ENCODE data around the gene GLG1. TPM values are rescaled to one million over a fixed set of nuclear protein-coding genes. Genes with fewer than 3 reads are reported as not detected.

Gene GLG1
- total and polyA plus RNA-seq, 4 donors, result 22.2 to 71.5 (median 47.9) TPM

DNA sequence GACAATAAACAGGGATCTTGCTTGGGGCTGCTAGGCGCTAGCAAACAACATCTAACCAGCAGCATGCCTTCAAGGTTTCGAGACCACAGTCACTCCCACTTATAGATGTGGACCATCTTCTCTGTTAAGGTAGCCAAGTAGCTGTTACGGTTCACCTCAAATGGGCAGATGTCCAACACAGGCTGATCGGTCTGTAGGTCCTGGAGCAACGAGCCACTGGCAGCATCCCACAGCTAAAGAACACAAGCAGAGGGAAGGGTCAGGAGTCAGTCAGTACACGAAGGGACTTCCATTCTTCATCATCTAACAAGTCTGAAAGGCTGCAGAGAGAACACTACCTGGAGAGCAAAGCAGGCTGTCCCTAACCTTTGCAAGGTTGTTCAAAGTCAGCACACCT is 16.9 kb upstream of the GLG1 start:
- WGBS, result 54% methylated on average over 6 of the region's 6 CpGs
- H3K27me3 ChIP-seq (ENCODE audit: control insufficient read depth in 4 of 4, insufficient read depth in 4 of 4, low read length in 3 of 4), result no peaks in the 10 kb centered on the region
- no peak overlapping the region for H3K4me3 ChIP-seq (ENCODE audit: low read depth in 1 of 3, low read length in 3 of 3)
- H3K9me3 ChIP-seq (ENCODE audit: control insufficient read depth in 4 of 4, low read length in 3 of 4), result no peaks in the 10 kb centered on the region
- TF ChIP-seq HNF4A (conservative IDR thresholded peaks at IDR 0.05) (no peak), NR2F2 (IDR thresholded peaks at IDR 0.05) (no peak), SP1 (IDR thresholded peaks at IDR 0.05) (no peak), GABPA (IDR thresholded peaks at IDR 0.05 in 1 of 2, conservative IDR thresholded peaks at IDR 0.05 in 1 of 2) (no peak), YY1 (IDR thresholded peaks at IDR 0.05) (no peak), FOXA1 (IDR thresholded peaks at IDR 0.05) (no peak), JUND (IDR thresholded peaks at IDR 0.05) (no peak), HNF4G (IDR thresholded peaks at IDR 0.05) (no peak), RXRA (IDR thresholded peaks at IDR 0.05) (no peak), EGR1 (IDR thresholded peaks at IDR 0.05; ENCODE audit: low read depth in 2 of 2) (no peak), TAF1 (conservative IDR thresholded peaks at IDR 0.05) (no peak), FOXA2 (IDR thresholded peaks at IDR 0.05) (no peak), RAD21 (IDR thresholded peaks at IDR 0.05) (no peak)
- TF ChIP-seq, protein P1, sequence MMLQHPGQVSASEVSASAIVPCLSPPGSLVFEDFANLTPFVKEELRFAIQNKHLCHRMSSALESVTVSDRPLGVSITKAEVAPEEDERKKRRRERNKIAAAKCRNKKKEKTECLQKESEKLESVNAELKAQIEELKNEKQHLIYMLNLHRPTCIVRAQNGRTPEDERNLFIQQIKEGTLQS (IDR thresholded peaks at IDR 0.05), result no peak
- TF ChIP-seq, protein P2, sequence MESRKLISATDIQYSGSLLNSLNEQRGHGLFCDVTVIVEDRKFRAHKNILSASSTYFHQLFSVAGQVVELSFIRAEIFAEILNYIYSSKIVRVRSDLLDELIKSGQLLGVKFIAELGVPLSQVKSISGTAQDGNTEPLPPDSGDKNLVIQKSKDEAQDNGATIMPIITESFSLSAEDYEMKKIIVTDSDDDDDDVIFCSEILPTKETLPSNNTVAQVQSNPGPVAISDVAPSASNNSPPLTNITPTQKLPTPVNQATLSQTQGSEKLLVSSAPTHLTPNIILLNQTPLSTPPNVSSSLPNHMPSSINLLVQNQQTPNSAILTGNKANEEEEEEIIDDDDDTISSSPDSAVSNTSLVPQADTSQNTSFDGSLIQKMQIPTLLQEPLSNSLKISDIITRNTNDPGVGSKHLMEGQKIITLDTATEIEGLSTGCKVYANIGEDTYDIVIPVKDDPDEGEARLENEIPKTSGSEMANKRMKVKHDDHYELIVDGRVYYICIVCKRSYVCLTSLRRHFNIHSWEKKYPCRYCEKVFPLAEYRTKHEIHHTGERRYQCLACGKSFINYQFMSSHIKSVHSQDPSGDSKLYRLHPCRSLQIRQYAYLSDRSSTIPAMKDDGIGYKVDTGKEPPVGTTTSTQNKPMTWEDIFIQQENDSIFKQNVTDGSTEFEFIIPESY (IDR thresholded peaks at IDR 0.05), result no peak
- TF ChIP-seq, protein P3, sequence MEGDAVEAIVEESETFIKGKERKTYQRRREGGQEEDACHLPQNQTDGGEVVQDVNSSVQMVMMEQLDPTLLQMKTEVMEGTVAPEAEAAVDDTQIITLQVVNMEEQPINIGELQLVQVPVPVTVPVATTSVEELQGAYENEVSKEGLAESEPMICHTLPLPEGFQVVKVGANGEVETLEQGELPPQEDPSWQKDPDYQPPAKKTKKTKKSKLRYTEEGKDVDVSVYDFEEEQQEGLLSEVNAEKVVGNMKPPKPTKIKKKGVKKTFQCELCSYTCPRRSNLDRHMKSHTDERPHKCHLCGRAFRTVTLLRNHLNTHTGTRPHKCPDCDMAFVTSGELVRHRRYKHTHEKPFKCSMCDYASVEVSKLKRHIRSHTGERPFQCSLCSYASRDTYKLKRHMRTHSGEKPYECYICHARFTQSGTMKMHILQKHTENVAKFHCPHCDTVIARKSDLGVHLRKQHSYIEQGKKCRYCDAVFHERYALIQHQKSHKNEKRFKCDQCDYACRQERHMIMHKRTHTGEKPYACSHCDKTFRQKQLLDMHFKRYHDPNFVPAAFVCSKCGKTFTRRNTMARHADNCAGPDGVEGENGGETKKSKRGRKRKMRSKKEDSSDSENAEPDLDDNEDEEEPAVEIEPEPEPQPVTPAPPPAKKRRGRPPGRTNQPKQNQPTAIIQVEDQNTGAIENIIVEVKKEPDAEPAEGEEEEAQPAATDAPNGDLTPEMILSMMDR (IDR thresholded peaks at IDR 0.05; ENCODE audit: low read depth, low read length, missing input control), result no peak
- TF ChIP-seq, protein P4, sequence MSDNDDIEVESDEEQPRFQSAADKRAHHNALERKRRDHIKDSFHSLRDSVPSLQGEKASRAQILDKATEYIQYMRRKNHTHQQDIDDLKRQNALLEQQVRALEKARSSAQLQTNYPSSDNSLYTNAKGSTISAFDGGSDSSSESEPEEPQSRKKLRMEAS (IDR thresholded peaks at IDR 0.05), result no peak
- no peak for DNase-seq (ENCODE audit: low spot score)
- no peak overlapping the region for H3K9ac ChIP-seq (ENCODE audit: low read depth in 1 of 2, low read length in 2 of 2)
- no peak overlapping the region for H3K27ac ChIP-seq (ENCODE audit: low read depth in 1 of 2, low read length in 2 of 2)
- peaks cover 2 to 9% (median 5%) of the 10 kb centered on the region in 4 donors for H3K36me3 ChIP-seq (ENCODE audit: control insufficient read depth in 4 of 4, insufficient read depth in 3 of 4, low read depth in 1 of 4, low read length in 3 of 4)
- H3K4me1 ChIP-seq (ENCODE audit: control insufficient read depth in 4 of 4, insufficient read depth in 4 of 4, low read length in 3 of 4), result peaks cover 8 to 52% (median 32%) of the 10 kb centered on the region in 4 donors

DNA sequence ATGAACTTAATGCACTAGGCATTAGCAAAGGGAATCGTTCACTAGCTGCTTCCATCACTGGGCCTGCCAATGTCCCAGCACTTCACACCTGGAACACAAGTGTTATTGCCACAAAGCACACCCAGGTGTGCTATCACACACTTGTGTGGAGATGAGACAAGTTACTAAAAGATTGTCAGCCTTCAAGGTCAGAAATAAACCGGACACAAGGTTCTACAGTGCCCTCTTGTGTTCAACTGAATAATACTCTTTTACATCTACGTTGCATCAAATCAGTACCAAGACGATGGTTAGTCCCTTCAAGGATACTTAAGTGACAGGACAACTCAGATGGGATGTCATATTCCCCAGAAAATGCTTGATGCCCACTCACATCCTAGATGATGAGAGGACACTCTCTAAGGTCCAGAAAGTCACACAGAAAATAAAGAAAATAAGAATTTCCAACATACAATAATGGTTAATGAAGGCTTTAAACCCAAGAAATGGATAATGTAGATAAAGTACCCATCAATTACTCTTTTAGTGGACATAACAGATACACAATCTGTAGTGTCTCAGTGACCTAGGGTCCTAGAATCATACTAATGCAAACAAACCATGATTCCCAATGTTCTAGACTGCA is 16.4 kb upstream of the GLG1 start:
- 27% methylated on average over 4 of the region's 4 CpGs for WGBS
- no peak overlapping the region for H3K27ac ChIP-seq (ENCODE audit: low read depth in 1 of 2, low read length in 2 of 2)
- H3K27me3 ChIP-seq (ENCODE audit: control insufficient read depth in 4 of 4, insufficient read depth in 4 of 4, low read length in 3 of 4), result no peaks in the 10 kb centered on the region
- peaks cover 2 to 7% (median 5%) of the 10 kb centered on the region in 4 donors for H3K36me3 ChIP-seq (ENCODE audit: control insufficient read depth in 4 of 4, insufficient read depth in 3 of 4, low read depth in 1 of 4, low read length in 3 of 4)
- DNase-seq (ENCODE audit: low spot score), result no peak
- H3K4me3 ChIP-seq (ENCODE audit: low read depth in 1 of 3, low read length in 3 of 3), result no peak overlapping the region
- TF ChIP-seq, protein P3 (IDR thresholded peaks at IDR 0.05; ENCODE audit: low read depth, low read length, missing input control), result peak; percentile 59
- TF ChIP-seq HNF4G (IDR thresholded peaks at IDR 0.05) (no peak), HNF4A (conservative IDR thresholded peaks at IDR 0.05) (no peak), RAD21 (IDR thresholded peaks at IDR 0.05) (peak; percentile 91 to 92)
- peaks cover 6 to 46% (median 28%) of the 10 kb centered on the region in 4 donors for H3K4me1 ChIP-seq (ENCODE audit: control insufficient read depth in 4 of 4, insufficient read depth in 4 of 4, low read length in 3 of 4)
- H3K9ac ChIP-seq (ENCODE audit: low read depth in 1 of 2, low read length in 2 of 2), result no peak overlapping the region
- H3K9me3 ChIP-seq (ENCODE audit: control insufficient read depth in 4 of 4, low read length in 3 of 4), result no peaks in the 10 kb centered on the region
